Activated naive CD4-positive, alpha-beta T cell treated with anti-CD3 and anti-CD28 coated beads, Interleukin-2, amount 50 U/mL, for 16 hours (primary cell): ENCODE results near the gene PDE1A.

Experiments used
- DNase-seq: peaks from one replicate; pipeline ENCODE4 v3.0.0-alpha.2; 2020

PDE1A gene

GRCh38 chr2:182186132-182186735 lies 240.6 kb downstream of the PDE1A start:
- no peak for DNase-seq

- no peak for DNase-seq
Measured at GRCh38 chr2:182182436-182182835, 244.4 kb downstream of the PDE1A start.

- DNase-seq, result no peak
Measured at GRCh38 chr2:182181381-182181780, 245.5 kb downstream of the PDE1A start.

- DNase-seq, result no peak
Measured at GRCh38 chr2:182179176-182179575, 247.7 kb downstream of the PDE1A start.

GRCh38 chr2:182173944-182174622 lies 252.8 kb downstream of the PDE1A start:
- DNase-seq, result no peak

GRCh38 chr2:182170341-182170740 lies 256.5 kb downstream of the PDE1A start:
- no peak for DNase-seq

GRCh38 chr2:182167882-182168281 lies 259.0 kb downstream of the PDE1A start:
- DNase-seq, result no peak

- no peak for DNase-seq
Measured at GRCh38 chr2:182166841-182167240, 260.0 kb downstream of the PDE1A start.

GRCh38 chr2:182166406-182166805 lies 260.4 kb downstream of the PDE1A start:
- DNase-seq, result no peak

GRCh38 chr2:182165202-182165601 lies 261.6 kb downstream of the PDE1A start:
- DNase-seq, result no peak

GRCh38 chr2:182164686-182165085 lies 262.1 kb downstream of the PDE1A start:
- no peak for DNase-seq

- no peak for DNase-seq
Measured at GRCh38 chr2:182163878-182164277, 263.0 kb downstream of the PDE1A start.

GRCh38 chr2:182148344-182148743 lies 278.5 kb downstream of the PDE1A start:
- no peak for DNase-seq

GRCh38 chr2:182144776-182145165 lies 282.1 kb downstream of the PDE1A start:
- no peak for DNase-seq

- DNase-seq, result no peak
Measured at GRCh38 chr2:182144041-182144775, 282.6 kb downstream of the PDE1A start.

GRCh38 chr2:182142062-182142461 lies 284.8 kb downstream of the PDE1A start:
- no peak for DNase-seq

GRCh38 chr2:182134201-182134600 lies 292.6 kb downstream of the PDE1A start:
- no peak for DNase-seq

GRCh38 chr2:182133195-182133891 lies 293.5 kb downstream of the PDE1A start:
- DNase-seq, result no peak

- no peak for DNase-seq
Measured at GRCh38 chr2:182132605-182133004, 294.2 kb downstream of the PDE1A start.

GRCh38 chr2:182128821-182129707 lies 297.8 kb downstream of the PDE1A start:
- DNase-seq, result no peak

- no peak for DNase-seq
Measured at GRCh38 chr2:182117196-182117595, 309.6 kb downstream of the PDE1A start.

GRCh38 chr2:182116774-182117173 lies 310.1 kb downstream of the PDE1A start:
- DNase-seq, result no peak

GRCh38 chr2:182115258-182115657 lies 311.6 kb downstream of the PDE1A start:
- DNase-seq, result no peak
